Gastroesophageal sphincter (tissue), 3 donors: ENCODE measurements around the gene FCGR2B.
"Not testable (repeated sequence)": the region's sequence is repeated elsewhere in the genome, so short reads cannot be mapped to it uniquely, and the experiment has no call there.

ENCODE experiments used
- EP300 ChIP-seq: sonication (generic); formaldehyde crosslinking; IDR thresholded peaks from one replicate; pipeline ENCODE4 v1.6.1; 2017; ENCODE audit warnings: antibody characterized with exemption, mild to moderate bottlenecking
- POLR2A ChIP-seq, 2 donors: fragments of 450-650 bp; IDR thresholded peaks; one replicate each; pipeline ENCODE4 v1.6.1; 2017; ENCODE audit warnings: antibody characterized with exemption in 2 of 2, mild to moderate bottlenecking in 2 of 2, moderate library complexity in 1 of 2
- TF ChIP-seq, protein P1 (sequence below), 4 experiments: fragments of 200-600 bp in 2 of 4; fragments of 450-650 bp in 2 of 4; sonication (generic) in 1 of 4; IDR thresholded peaks; one replicate each; pipeline ENCODE4 v1.5.1; 2017 to 2019; ENCODE audit warnings: antibody characterized with exemption in 4 of 4, mild to moderate bottlenecking in 2 of 4, moderate library complexity in 2 of 4

GRCh38 chr1:161636189-161636782, 26.7 kb upstream of the FCGR2B start:
- TF ChIP-seq, protein P1, sequence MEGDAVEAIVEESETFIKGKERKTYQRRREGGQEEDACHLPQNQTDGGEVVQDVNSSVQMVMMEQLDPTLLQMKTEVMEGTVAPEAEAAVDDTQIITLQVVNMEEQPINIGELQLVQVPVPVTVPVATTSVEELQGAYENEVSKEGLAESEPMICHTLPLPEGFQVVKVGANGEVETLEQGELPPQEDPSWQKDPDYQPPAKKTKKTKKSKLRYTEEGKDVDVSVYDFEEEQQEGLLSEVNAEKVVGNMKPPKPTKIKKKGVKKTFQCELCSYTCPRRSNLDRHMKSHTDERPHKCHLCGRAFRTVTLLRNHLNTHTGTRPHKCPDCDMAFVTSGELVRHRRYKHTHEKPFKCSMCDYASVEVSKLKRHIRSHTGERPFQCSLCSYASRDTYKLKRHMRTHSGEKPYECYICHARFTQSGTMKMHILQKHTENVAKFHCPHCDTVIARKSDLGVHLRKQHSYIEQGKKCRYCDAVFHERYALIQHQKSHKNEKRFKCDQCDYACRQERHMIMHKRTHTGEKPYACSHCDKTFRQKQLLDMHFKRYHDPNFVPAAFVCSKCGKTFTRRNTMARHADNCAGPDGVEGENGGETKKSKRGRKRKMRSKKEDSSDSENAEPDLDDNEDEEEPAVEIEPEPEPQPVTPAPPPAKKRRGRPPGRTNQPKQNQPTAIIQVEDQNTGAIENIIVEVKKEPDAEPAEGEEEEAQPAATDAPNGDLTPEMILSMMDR (IDR thresholded peaks at IDR 0.05): not testable (repeated sequence)
- TF ChIP-seq POLR2A (IDR thresholded peaks at IDR 0.05); EP300: not testable (repeated sequence)
